ENCODE measurements around the gene ANKIB1. TPM values are rescaled to one million over a fixed set of nuclear protein-coding genes. Genes with fewer than 3 reads are reported as not detected.

The ANKIB1 gene
- total RNA-seq, 1 donor from 2014 or later = 25.2 TPM

DNA sequence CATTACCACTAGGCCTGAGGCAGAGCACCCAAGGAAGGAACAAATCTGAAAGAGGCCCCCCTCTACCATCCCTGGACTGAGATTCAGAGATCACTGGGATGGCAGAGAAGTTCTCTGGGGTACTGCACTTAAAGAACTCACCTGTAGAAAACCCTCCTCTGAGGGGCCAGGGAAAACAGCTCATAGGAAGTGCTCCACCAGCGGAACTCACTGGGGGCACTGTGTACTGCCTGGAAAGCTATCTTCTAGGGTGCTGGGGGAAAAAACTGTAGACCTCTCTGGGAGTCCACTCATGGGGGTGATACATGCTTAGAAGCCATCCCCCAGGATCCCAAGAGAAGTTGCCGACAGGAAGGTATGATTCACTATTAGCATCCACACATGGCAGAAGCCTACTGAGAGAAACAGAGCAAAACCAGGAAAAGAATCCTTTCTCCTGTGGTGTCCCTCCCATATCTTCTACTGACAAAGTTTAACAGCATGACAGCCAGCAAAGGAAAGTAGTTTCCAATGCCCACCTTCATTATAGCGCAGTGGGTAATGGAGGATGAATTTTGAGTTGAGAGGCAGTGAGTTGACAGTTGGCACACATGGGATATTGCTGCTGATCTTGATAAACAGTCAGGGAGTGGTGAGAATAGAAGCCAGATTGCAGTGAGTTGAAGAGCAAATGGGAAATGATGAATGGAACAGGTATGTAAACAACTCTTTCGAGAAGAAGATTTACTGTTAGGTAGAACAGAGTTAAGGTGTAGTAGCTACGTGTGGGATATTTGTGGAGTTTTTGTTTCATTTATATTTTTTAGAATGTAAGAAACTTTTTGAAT lies 20.9 kb downstream of the ANKIB1 start:
- peak in 1 of 2 donors; percentile 72 for DNase-seq (ENCODE audit: low read depth in 2 of 2)

DNA sequence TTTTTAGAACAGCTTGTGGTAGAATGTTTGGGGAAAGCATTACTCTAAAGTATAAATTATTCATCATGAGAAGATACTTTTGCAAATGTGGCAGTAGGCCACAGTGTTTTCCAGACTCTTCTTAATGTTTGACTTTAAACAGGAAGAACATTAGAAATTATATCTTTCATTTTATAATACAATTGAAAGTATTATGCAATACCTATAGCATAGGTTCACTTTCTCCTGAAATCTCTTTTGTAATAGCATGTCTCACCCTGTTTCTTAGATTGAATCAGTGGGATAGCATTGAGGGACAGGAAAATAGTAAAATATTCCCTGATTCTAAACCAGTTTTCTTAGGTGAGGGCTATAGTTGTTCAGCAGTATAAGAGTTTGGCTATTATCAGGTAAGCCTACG lies 23.1 kb downstream of the ANKIB1 start:
- DNase-seq (ENCODE audit: low read depth in 2 of 2) = no peak

DNA sequence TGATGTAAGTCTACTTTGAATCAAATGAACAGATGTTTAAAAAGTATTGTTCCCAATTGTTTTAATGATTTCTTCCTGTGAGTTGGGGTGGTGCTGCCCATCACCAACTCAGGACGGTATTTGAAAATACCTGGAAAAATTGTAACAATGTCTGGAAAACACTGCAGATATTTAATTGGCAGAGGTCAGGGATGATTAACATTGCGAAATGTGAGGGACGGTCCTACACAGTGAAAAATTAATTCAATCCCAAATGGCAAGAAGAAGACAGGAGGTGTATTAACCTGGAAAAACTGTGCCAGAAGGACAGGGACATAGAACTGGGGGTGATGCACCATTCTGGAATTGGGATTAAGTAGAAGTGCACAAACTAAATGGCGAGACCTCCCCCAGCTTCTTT lies 29.6 kb downstream of the ANKIB1 start:
- DNase-seq (ENCODE audit: low read depth in 2 of 2) = no peak

DNA sequence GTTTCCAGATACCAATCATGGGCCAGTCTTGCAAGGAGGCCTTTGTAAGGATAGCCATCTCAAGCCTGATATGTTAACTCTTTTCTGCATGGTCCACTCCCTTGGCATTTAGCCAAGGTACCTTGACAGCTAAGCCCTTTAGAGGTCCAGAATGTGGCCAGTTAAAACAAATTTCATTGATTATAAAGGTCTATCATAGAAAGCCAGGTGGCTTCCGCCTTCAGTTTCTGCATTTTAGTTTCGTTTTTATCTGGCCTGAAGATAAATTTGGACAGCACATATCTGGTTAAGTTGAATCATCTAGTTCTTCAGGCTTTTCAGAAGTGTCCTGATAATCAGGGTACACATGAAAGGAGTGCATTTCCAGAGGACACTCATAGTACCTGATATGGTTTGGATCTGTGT lies 30.7 kb downstream of the ANKIB1 start:
- DNase-seq (ENCODE audit: low read depth in 2 of 2) = no peak

DNA sequence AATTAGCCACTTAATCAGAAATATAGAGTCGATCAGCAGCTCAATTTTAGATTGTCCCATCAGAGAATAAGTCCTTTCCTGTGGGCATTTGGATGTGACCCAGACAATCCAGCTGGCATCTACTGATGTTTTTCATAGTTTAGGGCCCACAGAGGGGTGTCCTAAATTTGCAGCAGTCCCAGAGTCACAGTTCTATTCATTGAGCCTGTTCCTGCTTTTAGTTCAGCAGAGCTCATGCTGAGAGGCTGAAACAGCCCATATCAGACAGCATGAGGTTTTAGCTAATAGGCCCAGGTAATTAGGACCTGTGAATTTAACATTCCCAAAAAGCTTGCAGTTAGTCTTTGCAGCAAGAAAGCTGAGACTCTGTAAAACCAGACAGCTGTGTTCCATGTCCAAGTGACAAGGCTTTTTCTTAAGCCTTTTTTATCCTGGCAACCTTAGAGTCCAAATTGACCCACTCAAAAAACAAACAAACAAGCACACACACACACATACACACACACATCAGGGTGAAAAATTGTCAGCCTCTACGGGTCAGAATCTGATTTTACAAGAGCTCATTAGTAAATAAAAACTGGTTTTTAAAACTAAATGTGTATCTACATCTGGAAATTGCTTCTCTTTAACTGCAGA lies 33.7 kb downstream of the ANKIB1 start:
- DNase-seq (ENCODE audit: low read depth in 2 of 2) = no peak

DNA sequence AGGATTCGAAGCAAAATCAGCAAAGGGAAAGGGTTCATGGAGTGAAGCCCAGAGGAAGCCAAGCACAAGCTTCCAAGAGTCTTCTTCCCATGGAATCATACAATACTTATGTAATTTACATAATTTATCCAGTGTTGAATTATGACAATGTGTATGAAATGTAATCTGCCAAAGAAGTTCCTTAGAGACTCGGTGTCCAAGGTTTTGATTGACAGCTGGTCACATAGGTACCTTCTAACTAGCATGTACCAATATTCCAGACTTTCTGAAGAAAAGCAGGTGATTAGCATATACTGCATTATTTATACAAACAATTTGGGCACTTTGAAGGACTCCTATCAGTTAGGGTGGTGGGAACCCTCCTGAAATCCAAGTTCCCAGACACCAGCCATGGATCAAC lies 35.3 kb downstream of the ANKIB1 start:
- no peak for DNase-seq (ENCODE audit: low read depth in 2 of 2)

DNA sequence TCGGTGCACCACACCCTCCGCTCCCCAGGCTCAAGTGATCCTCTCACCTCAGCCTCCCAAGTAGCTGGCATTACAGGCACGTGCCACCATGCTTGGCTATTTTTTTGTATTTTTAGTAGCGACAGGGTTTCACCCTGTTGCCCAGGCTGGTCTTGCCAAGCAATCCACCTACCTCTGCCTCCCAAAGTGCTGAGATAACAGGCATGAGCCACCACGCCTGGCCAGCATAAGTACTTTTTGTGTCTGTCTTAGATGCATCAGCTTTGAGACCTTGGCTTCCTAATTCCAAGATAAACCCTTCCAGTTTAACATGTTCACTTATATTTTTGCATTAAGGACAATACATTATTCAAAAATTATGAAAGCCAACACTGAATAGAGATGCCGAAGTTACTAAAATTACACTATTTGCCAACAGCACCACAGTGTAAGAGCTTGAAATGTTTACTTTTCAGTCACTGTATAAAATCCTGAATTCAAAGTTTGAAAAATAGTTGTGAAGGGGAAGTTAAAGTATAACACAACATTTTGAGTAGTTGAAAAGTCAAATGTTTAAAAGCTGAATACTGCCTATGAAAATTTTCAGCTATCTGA lies 36.5 kb downstream of the ANKIB1 start:
- no peak for DNase-seq (ENCODE audit: low read depth in 2 of 2)

DNA sequence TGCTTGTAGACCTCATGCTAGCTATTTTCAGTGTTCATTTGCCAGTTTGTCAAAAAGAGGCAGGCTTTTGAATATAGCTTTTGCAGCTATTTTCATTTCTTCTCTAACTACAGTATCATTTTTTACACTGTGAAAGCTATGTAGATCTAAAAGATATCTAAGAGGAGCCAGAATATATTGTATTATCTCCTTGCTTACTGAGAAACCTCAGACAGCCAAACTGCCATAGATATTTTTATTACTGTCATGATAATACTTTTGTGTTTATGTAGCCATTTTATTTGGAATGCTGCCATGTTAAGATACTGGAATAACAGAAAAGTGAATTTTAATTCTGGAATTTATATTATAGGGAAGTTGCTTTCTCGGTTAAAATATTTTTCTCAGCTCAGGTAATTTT lies 37.2 kb downstream of the ANKIB1 start:
- DNase-seq (ENCODE audit: low read depth in 2 of 2) = peak in 1 of 2 donors; percentile 44

DNA sequence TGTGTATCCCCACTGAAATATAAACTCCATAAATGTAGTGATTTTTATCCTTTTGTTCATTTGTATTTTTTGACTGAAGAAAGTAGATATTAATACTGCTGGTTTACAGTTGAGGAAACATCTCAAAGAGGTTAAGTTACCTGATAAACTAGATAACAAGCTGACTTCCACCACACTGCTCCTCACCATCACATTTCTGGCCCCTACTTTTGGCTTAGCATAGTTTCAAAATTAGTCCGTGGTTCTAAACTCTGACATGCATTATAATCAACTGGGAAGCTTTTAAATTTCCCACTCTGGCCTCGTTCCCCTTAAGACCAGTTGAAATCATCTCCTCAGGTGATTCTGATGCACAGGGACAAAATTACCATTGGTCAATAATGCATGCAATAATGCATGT lies 43.5 kb downstream of the ANKIB1 start:
- no peak for DNase-seq (ENCODE audit: low read depth in 2 of 2)

DNA sequence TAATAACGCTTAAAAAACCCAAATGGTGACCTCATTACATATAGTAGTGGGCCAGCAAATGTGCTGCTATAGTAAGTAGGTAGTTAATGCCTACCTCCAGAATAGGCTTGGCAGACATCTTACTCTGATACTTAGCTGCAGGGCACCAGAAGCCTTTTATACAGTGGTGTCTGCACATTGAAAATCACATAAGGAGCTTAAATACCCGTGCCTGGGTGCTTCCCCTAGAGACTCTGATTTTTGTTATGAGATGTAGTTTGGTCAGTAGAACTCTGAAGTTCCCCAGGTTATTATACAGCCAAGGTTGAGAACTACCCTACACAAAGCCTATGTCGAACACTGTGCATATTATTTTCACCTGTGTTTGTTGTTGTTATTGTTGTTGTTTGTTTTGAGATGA lies 47.2 kb downstream of the ANKIB1 start:
- no peak for DNase-seq (ENCODE audit: low read depth in 2 of 2)

DNA sequence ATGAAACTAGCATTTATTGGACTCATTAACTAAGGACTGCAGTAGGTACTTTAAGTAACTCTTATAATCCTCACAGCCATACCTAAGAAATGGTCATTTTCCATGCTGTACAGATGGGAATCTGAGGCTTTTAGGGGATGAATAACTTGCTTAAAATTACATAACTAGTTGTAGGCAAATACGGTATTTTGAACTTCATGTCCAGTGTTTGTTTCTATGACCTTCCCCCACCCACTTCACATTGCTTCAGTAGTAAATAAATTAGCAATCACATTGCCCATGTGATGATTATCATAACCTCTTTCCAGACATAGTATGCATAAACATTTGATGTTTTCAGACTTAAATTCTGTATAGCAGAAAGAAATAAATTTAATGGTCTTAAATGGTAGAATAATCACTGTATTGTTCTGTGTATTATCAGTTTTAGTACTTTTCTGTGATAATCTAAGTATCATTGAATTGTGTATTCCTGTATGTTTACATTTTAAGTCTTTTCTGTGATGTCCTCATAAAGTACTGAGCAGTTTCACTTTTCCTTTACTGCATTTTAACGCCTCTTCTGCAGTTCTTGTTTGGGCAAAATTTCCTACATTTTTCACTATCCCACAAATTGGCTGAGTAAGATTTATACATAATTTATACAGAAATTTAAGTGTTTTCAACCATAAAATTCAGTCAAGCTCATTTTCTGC lies 48.3 kb downstream of the ANKIB1 start:
- DNase-seq (ENCODE audit: low read depth in 2 of 2) = peak; percentile 5 to 30

DNA sequence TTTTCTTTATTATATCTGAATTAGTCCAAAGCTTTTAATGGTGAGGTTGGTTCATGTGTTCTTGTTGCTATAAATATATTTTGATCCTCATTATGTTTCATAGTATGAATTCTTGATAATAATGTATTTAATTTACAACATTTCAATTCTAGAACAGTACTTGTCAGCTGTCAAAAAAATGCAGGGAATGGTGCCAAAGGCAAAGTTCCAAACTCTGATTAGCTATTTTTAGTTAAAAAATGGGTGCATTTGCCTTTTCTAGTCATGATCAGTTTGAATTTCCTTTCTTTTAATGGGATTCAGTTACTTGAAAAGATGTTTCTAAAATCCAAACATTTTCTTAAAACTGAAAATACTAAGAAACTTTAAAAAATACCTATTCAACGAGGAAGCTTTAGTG lies 49.6 kb downstream of the ANKIB1 start:
- DNase-seq (ENCODE audit: low read depth in 2 of 2) = peak in 1 of 2 donors; percentile 45

DNA sequence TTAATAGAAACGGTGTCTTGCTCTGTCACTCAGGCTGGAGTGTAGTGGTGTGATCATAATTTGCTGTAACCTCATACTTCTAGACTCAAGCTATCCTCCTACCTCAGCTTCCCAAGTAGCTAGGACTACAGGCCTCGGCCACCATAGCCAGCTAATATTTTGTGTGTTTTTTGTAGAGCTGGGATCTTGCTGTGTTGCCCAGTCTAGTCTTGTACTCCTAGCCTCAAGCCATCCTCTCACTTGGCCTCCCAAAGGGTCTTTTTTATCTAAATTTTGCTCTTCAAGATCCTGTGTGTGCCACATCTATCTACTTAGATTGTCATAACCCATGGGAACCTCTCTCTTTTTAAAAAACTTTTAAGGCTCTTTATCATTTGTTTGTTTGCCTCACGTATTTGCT lies 50.5 kb downstream of the ANKIB1 start:
- no peak for DNase-seq (ENCODE audit: low read depth in 2 of 2)

DNA sequence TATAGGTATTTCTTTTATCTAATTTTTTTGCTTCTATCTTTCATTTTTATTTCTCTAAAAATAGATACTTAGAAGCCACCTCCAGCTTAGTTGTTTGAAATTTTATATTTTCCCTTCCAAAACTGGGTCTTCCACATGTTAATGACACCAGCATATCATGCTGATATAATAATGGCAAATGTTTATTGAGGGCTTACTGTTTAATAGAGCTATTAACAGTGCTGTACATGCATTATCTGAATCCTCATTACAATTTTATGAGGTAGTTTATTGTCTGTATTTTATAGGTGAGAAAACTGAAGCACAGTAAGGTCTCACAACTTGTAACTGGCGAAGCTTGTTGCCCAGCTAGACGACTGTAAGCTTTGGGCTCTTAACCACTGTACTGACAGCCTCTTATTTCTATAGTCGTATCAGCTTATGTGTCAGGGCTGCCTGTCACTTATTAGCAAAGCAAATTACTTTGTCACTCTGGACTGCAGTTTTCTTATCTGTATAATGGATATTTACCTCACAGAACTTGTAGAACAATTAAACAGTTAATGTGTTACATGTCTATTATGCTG lies 51.2 kb downstream of the ANKIB1 start:
- DNase-seq (ENCODE audit: low read depth in 2 of 2) = no peak

DNA sequence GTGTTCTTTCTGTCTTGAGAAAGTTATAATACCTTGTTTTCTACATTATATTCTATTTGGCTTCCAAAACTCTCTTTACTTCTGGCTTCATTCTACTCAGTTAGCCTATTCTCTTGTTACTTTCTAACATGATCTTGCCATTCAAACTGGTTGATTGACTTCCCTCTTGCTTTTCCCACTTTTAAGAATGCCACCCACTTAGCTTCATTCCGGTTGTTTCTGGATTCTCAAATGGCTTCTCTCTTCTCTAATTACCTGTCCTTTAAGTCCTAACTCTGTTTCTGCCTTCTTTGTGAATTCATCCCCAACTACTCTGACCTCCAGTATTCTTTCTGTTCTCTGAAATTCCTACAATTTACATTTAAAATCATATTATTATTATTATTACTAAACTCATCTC lies 52.0 kb downstream of the ANKIB1 start:
- DNase-seq (ENCODE audit: low read depth in 2 of 2) = no peak

DNA sequence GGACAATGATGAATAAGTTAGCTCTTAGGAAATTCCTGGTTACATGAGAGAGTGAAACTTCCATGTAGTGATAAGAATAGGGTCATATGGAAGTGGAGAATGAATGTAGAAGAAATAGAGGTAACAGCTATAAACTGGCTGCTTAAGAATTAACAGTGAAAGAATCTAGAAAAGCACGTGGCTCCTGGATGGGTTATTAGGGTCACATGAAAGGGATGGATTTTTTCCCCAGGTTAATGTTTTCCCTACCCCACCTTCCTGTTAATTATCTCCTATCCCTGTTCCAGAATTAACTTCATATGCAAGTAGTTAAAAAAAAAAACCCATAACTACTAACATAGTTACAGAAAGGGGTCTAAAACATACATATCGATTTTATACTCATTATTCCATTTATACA lies 58.0 kb downstream of the ANKIB1 start:
- no peak for DNase-seq (ENCODE audit: low read depth in 2 of 2)

DNA sequence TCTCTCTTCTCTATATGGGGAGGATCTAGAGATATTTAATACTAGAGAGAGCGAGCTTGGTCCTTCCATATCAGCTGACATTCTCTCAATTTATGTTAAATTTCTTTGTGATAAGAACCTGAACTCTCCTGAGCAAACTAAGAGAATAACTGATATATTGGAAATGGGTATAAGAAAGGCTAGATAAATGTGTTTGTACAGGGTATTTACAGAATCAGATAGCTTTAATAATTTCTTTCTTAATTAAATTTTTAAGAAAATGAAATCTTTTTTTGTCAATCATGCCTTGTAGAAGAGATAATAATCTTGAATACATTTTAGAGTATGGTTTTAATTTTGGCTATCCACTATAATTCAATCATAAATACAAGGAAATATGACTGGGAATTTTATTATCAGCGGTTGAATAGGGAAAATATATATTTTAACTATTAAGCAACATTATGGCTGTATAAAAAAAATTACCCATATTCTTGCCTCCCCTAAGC lies 58.7 kb downstream of the ANKIB1 start:
- DNase-seq (ENCODE audit: low read depth in 2 of 2) = no peak

DNA sequence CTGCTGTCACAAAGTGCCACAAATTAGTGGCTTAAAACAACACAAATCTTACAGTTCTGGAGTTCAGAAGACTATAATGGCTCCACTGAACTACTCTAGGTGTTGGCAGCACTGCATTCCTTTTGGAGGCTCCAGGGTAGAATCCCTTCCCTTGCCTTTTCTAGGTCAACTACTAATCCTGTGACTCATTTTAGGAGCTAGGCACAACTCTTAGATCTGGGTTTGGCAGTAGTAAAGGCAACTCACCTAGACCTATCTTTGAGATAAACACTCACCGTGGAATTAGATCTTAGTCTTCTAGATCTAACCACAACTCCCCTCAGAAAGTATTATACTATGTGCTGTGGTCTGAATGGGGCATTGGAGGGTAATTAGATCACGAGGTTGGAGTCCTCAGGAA lies 60.4 kb downstream of the ANKIB1 start:
- DNase-seq (ENCODE audit: low read depth in 2 of 2) = no peak

DNA sequence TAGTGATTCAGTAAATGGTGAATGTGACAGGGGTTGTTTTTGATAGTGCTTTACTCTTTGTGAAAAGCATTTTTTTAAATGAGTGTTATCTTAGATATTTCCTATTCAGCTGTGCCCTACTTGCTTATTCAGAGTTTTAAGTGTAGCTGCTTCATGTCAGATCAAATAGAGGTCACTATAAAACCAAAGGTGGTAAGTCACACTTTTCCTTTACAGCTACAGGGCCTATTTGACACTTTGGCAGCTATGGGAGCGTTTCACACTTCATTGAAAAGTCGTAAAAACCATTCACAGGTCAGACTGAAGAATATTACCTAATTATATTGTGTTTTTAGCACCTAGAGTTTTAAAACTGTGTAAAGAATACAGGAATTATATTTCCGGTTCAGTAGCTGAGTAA lies 67.3 kb downstream of the ANKIB1 start:
- peak in 1 of 2 donors; percentile 46 for DNase-seq (ENCODE audit: low read depth in 2 of 2)

DNA sequence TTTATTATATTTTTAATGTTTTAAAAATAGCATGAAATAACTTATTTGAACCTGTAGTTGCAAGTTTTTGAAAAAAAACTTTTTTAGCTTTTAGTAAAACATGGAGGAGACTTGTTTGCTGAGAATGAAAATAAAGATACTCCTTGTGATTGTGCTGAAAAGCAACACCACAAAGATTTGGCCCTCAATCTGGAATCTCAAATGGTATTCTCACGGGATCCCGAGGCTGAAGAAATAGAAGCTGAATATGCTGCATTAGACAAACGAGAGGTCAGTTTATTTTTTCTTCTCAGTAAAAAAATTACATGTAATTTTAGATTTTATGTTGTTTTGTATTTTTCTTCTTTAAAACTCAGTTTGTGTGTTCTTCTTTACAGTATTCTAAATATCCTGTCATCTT lies 73.5 kb downstream of the ANKIB1 start:
- DNase-seq (ENCODE audit: low read depth in 2 of 2) = no peak

DNA sequence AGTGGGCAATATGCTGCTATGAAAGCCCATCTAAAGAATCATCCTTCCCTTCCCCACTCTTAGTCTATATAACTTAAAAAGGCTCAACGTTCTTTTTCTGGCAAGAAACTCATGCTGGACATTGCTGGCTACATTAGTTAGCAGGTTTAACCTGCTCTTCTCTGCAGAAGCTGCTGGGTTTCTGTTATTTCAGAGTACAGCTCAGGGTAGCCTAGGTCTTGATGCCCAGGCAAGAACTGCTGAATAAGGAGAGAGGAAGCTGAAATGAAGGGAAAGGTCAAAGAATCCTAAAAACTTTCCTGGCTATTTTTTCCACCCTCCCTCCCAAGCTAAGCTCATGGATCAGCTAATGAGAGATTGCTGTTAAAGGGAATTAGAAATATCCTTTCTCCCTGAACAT lies 79.4 kb downstream of the ANKIB1 start:
- peak in 1 of 2 donors; percentile 28 for DNase-seq (ENCODE audit: low read depth in 2 of 2)

DNA sequence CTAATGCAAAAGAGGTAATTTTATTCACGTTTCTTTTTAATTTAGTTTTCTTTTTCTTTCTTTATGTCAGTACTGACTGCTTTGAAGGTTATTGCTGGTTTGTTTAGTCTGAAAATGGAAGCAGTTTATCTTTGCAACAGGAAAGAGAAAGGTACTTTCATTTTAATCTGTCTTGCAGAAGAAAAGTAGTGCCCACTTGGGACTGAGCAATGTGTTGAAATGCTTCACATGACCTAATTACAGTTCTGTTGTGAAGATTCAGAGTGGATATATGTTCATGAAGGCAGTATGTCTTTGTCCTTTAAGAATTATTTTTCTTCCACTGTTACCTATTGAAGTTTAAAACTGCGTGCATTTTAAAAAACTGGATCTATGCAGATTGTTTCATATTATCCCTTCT lies 80.1 kb downstream of the ANKIB1 start:
- peak in 1 of 2 donors; percentile 3 for DNase-seq (ENCODE audit: low read depth in 2 of 2)

Data from lung microvascular endothelial cell (primary cell).